Activated naive CD4-positive, alpha-beta T cell treated with anti-CD3 and anti-CD28 coated beads for 36 hours (primary cell): Measurements from ENCODE around the gene UBXN4. TPM values are rescaled to one million over a fixed set of nuclear protein-coding genes. Genes with fewer than 3 reads are reported as not detected.
"Not testable (repeated sequence)": the region's sequence is repeated elsewhere in the genome, so short reads cannot be mapped to it uniquely, and the experiment has no call there.

Experiments
- CTCF ChIA-PET: fragments of 350-600 bp; sonication (Branson Sonifier 250); formaldehyde crosslinking; loops from one replicate; lab custom pipeline; 2021; ENCODE audit warnings: antibody characterized with exemption; lab: Charles Lee
- DNase-seq: peaks from one replicate; pipeline ENCODE4 v3.0.0-alpha.2; 2020
- H3K27ac Mint-ChIP-seq: one replicate; pipeline ENCODE4 v1.8.0; 2021; ENCODE audit warnings: mild to moderate bottlenecking, mixed read lengths
- H3K27me3 Mint-ChIP-seq: one replicate; pipeline ENCODE4 v1.8.0; 2021; ENCODE audit warnings: low read depth, mixed read lengths
- H3K36me3 Mint-ChIP-seq: one replicate; pipeline ENCODE4 v1.8.0; 2021; ENCODE audit warnings: low read depth, mixed read lengths
- H3K4me1 Mint-ChIP-seq: one replicate; pipeline ENCODE4 v1.8.0; 2021; ENCODE audit warnings: low read depth, mixed read lengths
- H3K4me3 Mint-ChIP-seq: one replicate; pipeline ENCODE4 v1.8.0; 2021; ENCODE audit warnings: mild to moderate bottlenecking, moderate library complexity, mixed read lengths
- H3K9me3 Mint-ChIP-seq: one replicate; pipeline ENCODE4 v1.8.0; 2021; ENCODE audit warnings: mixed read lengths
- intact Hi-C: fragments of 100-400 bp; cut with micrococcal nuclease; formaldehyde crosslinking; loops from one replicate; pipeline ENCODE4 v1.15.1; 2023
- total RNA-seq, 2 experiments: library from RNA; stranded (reverse); gene quantifications; one replicate each; pipeline ENCODE4 v1.2.3, GENCODE V29; 2021

UBXN4 gene, protein sequence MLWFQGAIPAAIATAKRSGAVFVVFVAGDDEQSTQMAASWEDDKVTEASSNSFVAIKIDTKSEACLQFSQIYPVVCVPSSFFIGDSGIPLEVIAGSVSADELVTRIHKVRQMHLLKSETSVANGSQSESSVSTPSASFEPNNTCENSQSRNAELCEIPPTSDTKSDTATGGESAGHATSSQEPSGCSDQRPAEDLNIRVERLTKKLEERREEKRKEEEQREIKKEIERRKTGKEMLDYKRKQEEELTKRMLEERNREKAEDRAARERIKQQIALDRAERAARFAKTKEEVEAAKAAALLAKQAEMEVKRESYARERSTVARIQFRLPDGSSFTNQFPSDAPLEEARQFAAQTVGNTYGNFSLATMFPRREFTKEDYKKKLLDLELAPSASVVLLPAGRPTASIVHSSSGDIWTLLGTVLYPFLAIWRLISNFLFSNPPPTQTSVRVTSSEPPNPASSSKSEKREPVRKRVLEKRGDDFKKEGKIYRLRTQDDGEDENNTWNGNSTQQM
- total RNA-seq, result 100 to 1,000 TPM; 100 to 105 TPM

DNA sequence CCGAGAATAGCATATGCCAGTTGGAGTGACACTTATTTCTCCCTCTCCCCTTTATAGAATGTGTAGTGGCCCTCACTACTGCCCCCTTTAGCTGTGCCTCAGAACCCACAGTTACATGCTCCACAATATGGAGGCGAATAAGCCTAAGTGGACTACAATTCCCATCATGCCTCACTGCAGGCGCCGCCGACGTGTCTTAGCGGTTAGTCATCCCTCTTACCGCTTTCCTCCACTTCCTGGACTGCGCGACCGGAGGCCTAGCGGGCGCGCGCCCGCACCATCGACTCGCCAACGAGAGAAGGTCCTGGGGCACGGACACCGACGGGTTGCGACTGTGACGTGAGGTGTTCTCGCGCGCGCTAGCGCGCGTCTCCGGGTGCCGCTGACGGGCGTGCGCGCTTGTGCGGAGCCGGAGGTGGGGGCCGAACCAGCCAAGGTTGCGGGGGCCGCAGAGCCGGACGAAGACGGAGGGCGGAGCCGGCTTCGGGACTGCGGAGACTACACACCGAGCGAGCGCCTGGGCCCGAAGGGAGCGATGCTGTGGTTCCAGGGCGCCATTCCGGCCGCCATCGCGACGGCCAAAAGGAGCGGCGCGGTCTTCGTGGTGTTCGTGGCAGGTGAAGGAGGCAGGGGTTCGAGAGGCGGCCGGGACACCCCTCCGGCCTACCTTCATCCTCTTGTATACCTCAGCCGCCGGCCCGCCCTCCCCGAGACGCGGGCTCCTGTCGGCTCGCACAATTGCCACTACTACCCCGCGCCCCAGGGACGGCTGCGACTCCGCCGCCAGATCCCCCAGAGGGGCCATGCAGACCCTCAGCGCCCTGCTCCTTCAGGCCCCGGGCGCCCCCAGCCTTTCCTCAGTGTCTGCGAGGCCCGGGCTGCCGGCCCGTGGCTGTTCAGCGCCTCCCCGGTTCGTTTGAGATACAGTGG lies at the start of gene UBXN4:
Gene UBXN4, plus strand, starts transcription at position 461 of the 930 bp plus-strand sequence. Its CDS starts 75 bp downstream, at position 536.
- H3K4me3 Mint-ChIP-seq, result peak within 1 kb of the TSS; percentile 98
- intact Hi-C loops, result loop anchor here (1.0 to 5.0 kb wide), 13 partner anchors 19 to 823 kb away; partner anchors contain the start of genes CCNT2, DARS1, MCM6 and RAB3GAP1
- H3K27ac Mint-ChIP-seq, result peak within 1 kb of the TSS; percentile 99
- CTCF ChIA-PET, result interaction anchor here (0.5 to 3.8 kb wide), 4 partner anchors 14 to 72 kb away, joined by 5 to 11 read pairs (median 6); no protein-coding TSS in a partner anchor
- no peaks in the 10 kb centered on the region for H3K27me3 Mint-ChIP-seq
- H3K36me3 Mint-ChIP-seq, result peaks cover 14% of the 10 kb centered on the region
- H3K4me1 Mint-ChIP-seq, result peaks cover 30% of the 10 kb centered on the region
- H3K9me3 Mint-ChIP-seq, result no peaks in the 10 kb centered on the region
- DNase-seq, result peak; percentile 98

- intact Hi-C loops, result no loop called here
- Mint-ChIP-seq H3K9me3 (no peaks in the 10 kb centered on the region), H3K27ac (no peak overlapping the region), H3K4me1 (peaks cover 8% of the 10 kb centered on the region), H3K27me3 (no peaks in the 10 kb centered on the region), H3K36me3 (peaks cover 11% of the 10 kb centered on the region), H3K4me3 (no peak overlapping the region)
- no peak for DNase-seq
- CTCF ChIA-PET, result interaction anchor here (0.9 to 1.1 kb wide), 2 partner anchors 15 to 36 kb away, joined by 3 to 4 read pairs; no protein-coding TSS in a partner anchor
Measured at GRCh38 chr2:135694711-135695110, 46.9 kb upstream of the UBXN4 start.

DNA sequence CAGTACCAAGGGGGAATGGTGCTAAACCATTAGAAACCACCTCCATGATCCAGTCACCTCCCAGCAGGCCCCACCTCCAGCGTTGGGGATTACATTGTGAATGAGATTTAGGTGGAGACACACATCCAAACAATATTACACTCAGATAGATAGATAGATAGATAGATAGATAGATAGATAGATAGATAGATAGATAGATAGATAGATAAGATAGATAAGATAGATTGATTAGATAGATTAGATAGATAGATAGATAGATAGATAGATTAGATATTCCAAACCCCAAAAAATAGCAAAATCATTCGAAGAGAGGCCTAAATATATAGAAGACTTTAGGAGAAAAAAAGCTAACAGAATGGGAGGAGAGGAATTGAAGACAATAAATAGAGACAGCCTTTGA lies 42.8 kb upstream of the UBXN4 start:
- Mint-ChIP-seq H3K4me1 (peaks cover 1% of the 10 kb centered on the region), H3K36me3 (peaks cover 11% of the 10 kb centered on the region), H3K27ac (no peak overlapping the region), H3K9me3 (no peaks in the 10 kb centered on the region), H3K27me3 (no peaks in the 10 kb centered on the region), H3K4me3 (no peak overlapping the region)
- CTCF ChIA-PET, result no interaction called here
- intact Hi-C loops, result no loop called here
- no peak for DNase-seq

GRCh38 chr2:135701442-135701841 lies 40.2 kb upstream of the UBXN4 start:
- CTCF ChIA-PET, result interaction anchor here (1.2 kb wide), 1 partner anchor 12 kb away, joined by 3 read pairs; no protein-coding TSS in a partner anchor
- H3K9me3 Mint-ChIP-seq, result no peaks in the 10 kb centered on the region
- H3K27ac Mint-ChIP-seq, result no peak overlapping the region
- H3K4me1 Mint-ChIP-seq, result no peaks in the 10 kb centered on the region
- DNase-seq, result no peak
- H3K27me3 Mint-ChIP-seq, result no peaks in the 10 kb centered on the region
- H3K36me3 Mint-ChIP-seq, result no peaks in the 10 kb centered on the region
- H3K4me3 Mint-ChIP-seq, result no peak overlapping the region
- intact Hi-C loops, result no loop called here

GRCh38 chr2:135703300-135703699 lies 38.4 kb upstream of the UBXN4 start:
- Mint-ChIP-seq H3K4me3 (no peak overlapping the region), H3K36me3 (no peaks in the 10 kb centered on the region), H3K27ac (no peak overlapping the region), H3K4me1 (no peaks in the 10 kb centered on the region), H3K27me3 (no peaks in the 10 kb centered on the region), H3K9me3 (no peaks in the 10 kb centered on the region)
- intact Hi-C loops, result no loop called here
- no peak for DNase-seq
- CTCF ChIA-PET, result interaction anchor here (0.7 kb wide), 1 partner anchor 699 kb away, joined by 3 read pairs; no protein-coding TSS in a partner anchor

DNA sequence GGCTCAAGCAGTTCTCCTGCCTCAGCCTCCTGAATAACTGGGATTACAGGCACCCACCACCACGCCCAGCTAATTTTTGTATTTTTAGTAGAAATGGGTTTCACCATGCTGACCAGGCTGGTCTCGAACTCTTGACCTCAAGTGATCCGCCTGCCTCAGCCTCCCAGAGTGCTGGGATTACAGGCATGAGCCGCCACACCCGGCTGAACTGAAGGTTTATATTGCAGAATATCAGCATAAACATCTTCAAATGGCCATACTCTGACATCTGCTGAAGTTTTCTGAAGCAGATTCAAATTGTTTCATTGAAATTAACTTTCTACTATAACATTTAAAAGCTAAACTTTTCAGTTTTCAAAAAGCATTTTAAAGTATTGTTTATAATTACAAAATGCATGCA lies 37.6 kb upstream of the UBXN4 start:
- H3K36me3 Mint-ChIP-seq, DNase-seq, intact Hi-C loops, H3K4me1 Mint-ChIP-seq, H3K27me3 Mint-ChIP-seq, H3K27ac Mint-ChIP-seq, H3K4me3 Mint-ChIP-seq, H3K9me3 Mint-ChIP-seq: not testable (repeated sequence)
- CTCF ChIA-PET, result interaction anchor here (0.6 to 0.7 kb wide), 2 partner anchors 525 to 715 kb away, joined by 3 read pairs; no protein-coding TSS in a partner anchor

DNA sequence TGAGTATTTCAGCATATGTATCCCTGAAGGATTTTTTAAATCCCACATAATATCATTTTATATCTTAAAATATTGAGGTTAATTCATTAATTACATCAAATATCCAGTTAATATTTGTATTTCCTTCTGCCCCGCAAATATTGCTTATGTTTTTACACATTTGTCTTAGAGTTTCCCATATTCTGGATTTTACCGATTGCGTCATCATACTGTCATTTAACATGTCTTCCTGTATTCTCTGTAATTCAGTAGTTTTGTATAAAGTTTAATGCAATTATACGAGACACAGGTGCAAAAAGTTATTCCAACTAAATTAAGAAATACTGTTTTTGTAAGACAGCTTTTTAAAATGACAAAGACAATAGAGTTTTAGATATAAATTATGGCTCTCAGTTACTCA lies 33.5 kb upstream of the UBXN4 start:
- no peak overlapping the region for H3K27ac Mint-ChIP-seq
- intact Hi-C loops, result no loop called here
- no peaks in the 10 kb centered on the region for H3K9me3 Mint-ChIP-seq

DNA sequence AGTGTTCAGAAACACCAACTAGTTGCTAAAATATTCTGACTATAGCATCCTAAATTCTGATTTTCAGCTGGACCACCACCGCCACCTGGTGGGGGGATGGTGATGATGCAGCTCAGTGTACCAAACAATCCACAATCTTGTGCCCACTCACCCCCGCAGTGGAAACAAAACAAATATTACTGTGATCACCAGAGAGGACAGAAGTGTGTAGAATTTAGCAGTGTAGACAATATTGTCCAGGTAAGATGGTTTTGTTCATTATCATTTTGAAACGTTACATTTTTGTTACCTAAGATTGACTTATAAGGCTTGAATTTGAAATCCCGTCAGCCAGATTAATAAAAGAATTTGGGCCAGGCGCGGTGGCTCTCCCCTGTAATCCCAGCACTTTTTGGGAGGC lies 31.7 kb upstream of the UBXN4 start:
- peaks cover 6% of the 10 kb centered on the region for H3K36me3 Mint-ChIP-seq
- H3K4me3 Mint-ChIP-seq, result no peak overlapping the region
- no peaks in the 10 kb centered on the region for H3K27me3 Mint-ChIP-seq
- intact Hi-C loops, result loop anchor here (1.0 to 5.0 kb wide), 5 partner anchors 179 to 721 kb away; partner anchors contain the start of genes R3HDM1 and ZRANB3
- DNase-seq, result peak; percentile 82
- CTCF ChIA-PET, result interaction anchor here (0.5 to 4.3 kb wide), 27 partner anchors 13 to 722 kb away, joined by 3 to 36 read pairs (median 4); partner anchors contain the start of genes R3HDM1 and ZRANB3
- H3K4me1 Mint-ChIP-seq, result no peaks in the 10 kb centered on the region
- H3K9me3 Mint-ChIP-seq, result no peaks in the 10 kb centered on the region
- no peak overlapping the region for H3K27ac Mint-ChIP-seq

More for the DNA sequence above, 33.5 kb upstream of the UBXN4 start:
- H3K36me3 Mint-ChIP-seq, result peaks cover 4% of the 10 kb centered on the region
- no peaks in the 10 kb centered on the region for H3K27me3 Mint-ChIP-seq
- no peaks in the 10 kb centered on the region for H3K4me1 Mint-ChIP-seq
- no peak for DNase-seq
- CTCF ChIA-PET, result interaction anchor here (0.7 to 4.3 kb wide), 6 partner anchors 49 to 703 kb away, joined by 3 to 36 read pairs (median 10); no protein-coding TSS in a partner anchor
- no peak overlapping the region for H3K4me3 Mint-ChIP-seq

DNA sequence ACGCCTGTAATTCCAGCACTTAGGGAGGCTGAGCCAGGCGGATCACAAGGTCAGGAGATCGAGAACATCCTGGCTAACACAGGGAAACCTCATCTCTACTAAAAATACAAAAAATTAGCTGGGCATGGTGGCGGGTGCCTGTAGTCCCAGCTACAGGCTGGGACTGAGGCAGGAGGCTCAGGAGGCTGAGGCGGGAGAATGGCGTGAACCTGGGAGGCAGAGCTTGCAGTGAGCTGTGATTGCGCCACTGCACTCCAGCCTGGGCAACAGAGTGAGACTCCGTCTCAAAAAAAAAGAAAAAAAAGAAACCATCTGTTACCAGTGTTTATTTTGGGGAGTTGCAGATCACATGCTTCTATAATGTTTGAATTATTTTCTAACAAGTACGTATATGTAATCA lies 26.6 kb upstream of the UBXN4 start:
- CTCF ChIA-PET, H3K4me1 Mint-ChIP-seq, DNase-seq, H3K9me3 Mint-ChIP-seq, intact Hi-C loops, H3K4me3 Mint-ChIP-seq, H3K27me3 Mint-ChIP-seq, H3K27ac Mint-ChIP-seq, H3K36me3 Mint-ChIP-seq: not testable (repeated sequence)

DNA sequence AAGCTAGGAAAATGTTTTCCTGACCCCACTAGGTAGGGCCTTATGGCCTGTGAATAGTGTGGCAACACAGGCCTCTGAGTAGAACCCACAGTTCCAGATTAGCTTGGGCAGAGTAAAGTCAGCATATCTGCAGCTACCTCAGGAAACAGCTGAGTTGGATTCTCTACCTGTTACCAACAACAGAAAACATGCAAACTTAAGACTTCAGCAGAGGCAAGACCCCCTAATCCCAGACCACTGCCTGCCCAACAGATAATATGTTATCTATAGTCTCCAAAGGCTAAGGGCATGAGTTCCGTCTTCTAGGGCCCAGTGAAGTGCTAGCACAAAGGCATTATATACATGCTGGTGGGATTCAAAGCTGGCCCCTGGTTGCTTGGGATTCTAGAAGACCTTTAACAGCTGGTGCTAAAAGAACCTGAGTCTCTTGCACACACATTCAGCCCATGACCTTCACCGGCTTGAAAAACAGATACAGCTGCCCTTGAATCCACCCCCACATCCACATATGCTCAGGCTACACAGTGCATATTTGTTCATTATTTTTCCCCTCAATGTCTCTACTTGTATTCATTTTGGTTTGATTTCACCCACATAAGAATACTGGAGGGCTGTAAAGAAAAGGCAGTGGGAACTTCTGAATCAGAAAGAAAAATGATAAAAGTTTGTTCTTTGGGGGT lies 13.5 kb upstream of the UBXN4 start:
- DNase-seq, result no peak
- H3K27ac Mint-ChIP-seq, result no peak overlapping the region
- CTCF ChIA-PET, result interaction anchor here (0.5 to 1.0 kb wide), 3 partner anchors 18 to 69 kb away, joined by 3 read pairs; no protein-coding TSS in a partner anchor
- intact Hi-C loops, result no loop called here
- no peaks in the 10 kb centered on the region for H3K4me1 Mint-ChIP-seq
- H3K9me3 Mint-ChIP-seq, result no peaks in the 10 kb centered on the region
- no peak overlapping the region for H3K4me3 Mint-ChIP-seq
- H3K27me3 Mint-ChIP-seq, result no peaks in the 10 kb centered on the region
- peaks cover 12% of the 10 kb centered on the region for H3K36me3 Mint-ChIP-seq

GRCh38 chr2:135732561-135732960 lies 9.1 kb upstream of the UBXN4 start:
- no peaks in the 10 kb centered on the region for H3K9me3 Mint-ChIP-seq
- no peak overlapping the region for H3K27ac Mint-ChIP-seq
- no peaks in the 10 kb centered on the region for H3K36me3 Mint-ChIP-seq
- no peak for DNase-seq
- intact Hi-C loops, result no loop called here
- CTCF ChIA-PET, result interaction anchor here (1.7 kb wide), 1 partner anchor 23 kb away, joined by 6 read pairs; no protein-coding TSS in a partner anchor
- no peaks in the 10 kb centered on the region for H3K4me1 Mint-ChIP-seq
- H3K27me3 Mint-ChIP-seq, result no peaks in the 10 kb centered on the region
- no peak overlapping the region for H3K4me3 Mint-ChIP-seq
